HepG2 (cell line): ENCODE results near the gene MSMO1. TPM values are rescaled to one million over a fixed set of nuclear protein-coding genes. Genes with fewer than 3 reads are reported as not detected.

Experiments
- HOXA7 ChIP-seq: sonication (generic); formaldehyde crosslinking; IDR thresholded peaks from 2 replicates; pipeline ENCODE4 v1.8.1; 2022; ENCODE audit warnings: mild to moderate bottlenecking, missing genetic modification reagents, moderate library complexity
- NR0B2 ChIP-seq: sonication (generic); formaldehyde crosslinking; IDR thresholded peaks from 2 replicates; pipeline ENCODE4 v1.4.0; 2020; ENCODE audit warnings: mild to moderate bottlenecking, missing genetic modification reagents
- POLR2G ChIP-seq: fragments of 200-400 bp; formaldehyde crosslinking; IDR thresholded peaks from 2 replicates; pipeline ENCODE4 v1.6.1; 2018; ENCODE audit warnings: mild to moderate bottlenecking, low read depth, low read length, moderate library complexity
- REL ChIP-seq: sonication (generic); formaldehyde crosslinking; conservative IDR thresholded peaks from 2 replicates; pipeline ENCODE4 v1.8.0; 2022; ENCODE audit warnings: mild to moderate bottlenecking, missing genetic modification reagents, moderate library complexity
- SIX1 ChIP-seq: sonication (generic); formaldehyde crosslinking; IDR thresholded peaks from 2 replicates; pipeline ENCODE4 v1.4.0; 2020; ENCODE audit warnings: missing genetic modification reagents, borderline replicate concordance
- SKI ChIP-seq: fragments of 450-650 bp; IDR thresholded peaks from one replicate; pipeline ENCODE4 v1.6.1; 2018; ENCODE audit warnings: mild to moderate bottlenecking; ENCODE audit not compliant: partially characterized antibody
- SOX13 ChIP-seq, 3 experiments: fragments of 450-650 bp in 1 of 3; sonication (generic) in 1 of 3; formaldehyde crosslinking in 1 of 3; IDR thresholded peaks in 2 of 3; conservative IDR thresholded peaks in 1 of 3; 2 replicates each; pipeline versions ENCODE4 v1.5.0 to v1.6.1; 2016 to 2020; ENCODE audit warnings: antibody characterized with exemption in 1 of 3, mild to moderate bottlenecking in 1 of 3, missing compliant biosample characterization in 1 of 3, missing genetic modification reagents in 1 of 3, moderate library complexity in 1 of 3
- STAT6 ChIP-seq: sonication (generic); formaldehyde crosslinking; IDR thresholded peaks from 2 replicates; pipeline ENCODE4 v1.4.0; 2020; ENCODE audit warnings: missing genetic modification reagents, mild to moderate bottlenecking, borderline replicate concordance
- YEATS4 ChIP-seq: sonication (generic); formaldehyde crosslinking; IDR thresholded peaks from 2 replicates; pipeline ENCODE4 v1.4.0; 2020; ENCODE audit warnings: missing genetic modification reagents, borderline replicate concordance
- ZBTB43 ChIP-seq: sonication (generic); formaldehyde crosslinking; conservative IDR thresholded peaks from 2 replicates; pipeline ENCODE4 v1.4.0; 2020; ENCODE audit warnings: missing genetic modification reagents
- ZNF674 ChIP-seq: sonication (generic); formaldehyde crosslinking; IDR thresholded peaks from 2 replicates; pipeline ENCODE4 v1.5.0; 2020; ENCODE audit warnings: low read depth, mild to moderate bottlenecking, missing genetic modification reagents
- ZNF713 ChIP-seq: sonication (generic); formaldehyde crosslinking; IDR thresholded peaks from 2 replicates; pipeline ENCODE4 v1.4.0; 2020; ENCODE audit warnings: mild to moderate bottlenecking, missing genetic modification reagents
- polyA plus RNA-seq, 8 experiments: library from polyadenylated mRNA; depleted of rRNA in 3 of 8; stranded (reverse) in 7 of 8; unstranded in 1 of 8; fragments of >200 nt; fragmentation: Illumina TruSeq in 4 of 8; extraction: Trizol in 4 of 8; gene quantifications; 2 replicates each; pipeline versions ENCODE4 v1.2.1 to v1.2.3, GENCODE V29; 2011 to 2016; ENCODE audit warnings: low read depth in 4 of 8, missing spikeins in 1 of 8, mixed read lengths in 1 of 8; ENCODE audit not compliant: insufficient read depth in 1 of 8
- total RNA-seq, 5 experiments: library from RNA; depleted of rRNA; stranded (reverse); fragments of >200 nt; fragmentation: Illumina TruSeq; extraction: Trizol; gene quantifications; 2 replicates each; pipeline ENCODE4 v1.2.3, GENCODE V29; 2016; ENCODE audit warnings: low read depth in 1 of 5
- TF ChIP-seq, protein P1 (sequence below): sonication (generic); formaldehyde crosslinking; IDR thresholded peaks from 2 replicates; pipeline ENCODE4 v1.4.0; 2020; ENCODE audit warnings: mild to moderate bottlenecking, missing genetic modification reagents
- TF ChIP-seq, protein P2 (sequence below): IDR thresholded peaks from 2 replicates; pipeline ENCODE4 v1.6.1; 2018; ENCODE audit warnings: missing genetic modification reagents

Gene MSMO1
- total and polyA plus RNA-seq, 2 of the 13 experiments (the other 11 are each of a cell fraction or from before 2014, with no cell fraction given), result 98.1 to 216 TPM

DNA sequence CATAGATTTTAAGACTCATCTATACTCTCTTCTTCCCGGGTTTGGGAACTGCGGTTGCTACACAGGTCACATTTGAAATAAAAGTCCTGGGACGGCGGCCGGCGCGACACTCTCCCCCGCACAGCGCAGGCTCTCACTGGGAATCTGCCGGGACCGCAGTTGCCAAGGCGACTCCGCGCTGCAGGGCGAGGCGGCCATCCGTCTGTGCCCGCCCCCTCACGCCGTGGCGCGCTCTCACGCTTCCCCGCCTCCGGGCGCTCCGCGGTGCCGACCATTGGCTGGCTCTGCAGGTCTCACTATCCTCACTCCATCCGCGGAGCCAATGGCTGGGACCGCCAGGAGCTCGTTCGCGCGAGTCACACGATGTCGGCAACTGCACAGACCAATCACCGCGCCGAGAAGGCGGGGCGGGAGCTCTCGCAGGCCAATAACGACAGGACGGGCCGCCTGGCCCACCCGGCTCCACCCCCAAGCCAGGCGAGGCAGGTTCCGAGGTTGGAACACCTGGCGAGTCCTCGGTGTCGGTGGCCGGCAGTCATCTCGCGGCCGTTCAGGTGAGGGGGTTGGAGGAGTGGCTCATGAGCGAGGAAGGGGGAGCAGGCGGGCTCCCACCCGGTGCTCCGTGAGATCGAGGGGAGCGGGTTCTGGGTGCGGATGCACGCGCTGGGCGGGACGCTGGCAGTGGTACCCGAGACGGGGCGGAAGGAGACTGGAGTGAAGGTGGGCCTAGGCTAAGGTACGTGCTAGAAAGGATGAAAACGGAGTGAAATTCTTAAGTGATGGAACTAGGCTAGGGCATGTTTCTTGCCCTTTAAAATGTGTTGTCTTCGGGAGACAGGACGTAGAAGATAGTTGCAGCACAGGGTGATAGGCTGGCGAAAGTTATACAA lies at the start of gene MSMO1 (continued):
- TF ChIP-seq, protein P1, sequence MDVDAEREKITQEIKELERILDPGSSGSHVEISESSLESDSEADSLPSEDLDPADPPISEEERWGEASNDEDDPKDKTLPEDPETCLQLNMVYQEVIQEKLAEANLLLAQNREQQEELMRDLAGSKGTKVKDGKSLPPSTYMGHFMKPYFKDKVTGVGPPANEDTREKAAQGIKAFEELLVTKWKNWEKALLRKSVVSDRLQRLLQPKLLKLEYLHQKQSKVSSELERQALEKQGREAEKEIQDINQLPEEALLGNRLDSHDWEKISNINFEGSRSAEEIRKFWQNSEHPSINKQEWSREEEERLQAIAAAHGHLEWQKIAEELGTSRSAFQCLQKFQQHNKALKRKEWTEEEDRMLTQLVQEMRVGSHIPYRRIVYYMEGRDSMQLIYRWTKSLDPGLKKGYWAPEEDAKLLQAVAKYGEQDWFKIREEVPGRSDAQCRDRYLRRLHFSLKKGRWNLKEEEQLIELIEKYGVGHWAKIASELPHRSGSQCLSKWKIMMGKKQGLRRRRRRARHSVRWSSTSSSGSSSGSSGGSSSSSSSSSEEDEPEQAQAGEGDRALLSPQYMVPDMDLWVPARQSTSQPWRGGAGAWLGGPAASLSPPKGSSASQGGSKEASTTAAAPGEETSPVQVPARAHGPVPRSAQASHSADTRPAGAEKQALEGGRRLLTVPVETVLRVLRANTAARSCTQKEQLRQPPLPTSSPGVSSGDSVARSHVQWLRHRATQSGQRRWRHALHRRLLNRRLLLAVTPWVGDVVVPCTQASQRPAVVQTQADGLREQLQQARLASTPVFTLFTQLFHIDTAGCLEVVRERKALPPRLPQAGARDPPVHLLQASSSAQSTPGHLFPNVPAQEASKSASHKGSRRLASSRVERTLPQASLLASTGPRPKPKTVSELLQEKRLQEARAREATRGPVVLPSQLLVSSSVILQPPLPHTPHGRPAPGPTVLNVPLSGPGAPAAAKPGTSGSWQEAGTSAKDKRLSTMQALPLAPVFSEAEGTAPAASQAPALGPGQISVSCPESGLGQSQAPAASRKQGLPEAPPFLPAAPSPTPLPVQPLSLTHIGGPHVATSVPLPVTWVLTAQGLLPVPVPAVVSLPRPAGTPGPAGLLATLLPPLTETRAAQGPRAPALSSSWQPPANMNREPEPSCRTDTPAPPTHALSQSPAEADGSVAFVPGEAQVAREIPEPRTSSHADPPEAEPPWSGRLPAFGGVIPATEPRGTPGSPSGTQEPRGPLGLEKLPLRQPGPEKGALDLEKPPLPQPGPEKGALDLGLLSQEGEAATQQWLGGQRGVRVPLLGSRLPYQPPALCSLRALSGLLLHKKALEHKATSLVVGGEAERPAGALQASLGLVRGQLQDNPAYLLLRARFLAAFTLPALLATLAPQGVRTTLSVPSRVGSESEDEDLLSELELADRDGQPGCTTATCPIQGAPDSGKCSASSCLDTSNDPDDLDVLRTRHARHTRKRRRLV (CRISPR knock-in tag), result peak; percentile 55; the same call in 1 of the 2 replicates
- TF ChIP-seq STAT6 (CRISPR knock-in tag) (0 out of 2 replicates have a peak, but pooled peaks have one; percentile 72), POLR2G (peak; percentile 92), SIX1 (CRISPR knock-in tag) (no peak), ZBTB43 (CRISPR knock-in tag) (no peak), REL (CRISPR knock-in tag) (peak; percentile 79; the same call in 1 of the 2 replicates), SOX13 (IDR thresholded peaks at IDR 0.05) (0 out of 2 replicates have a peak, but pooled peaks have one; percentile 42), SOX13 (CRISPR knock-in tag; conservative IDR thresholded peaks at IDR 0.05 in 1 of 2, IDR thresholded peaks at IDR 0.05 in 1 of 2) (peak in 1 of 2 experiments; percentile 41; a peak in 1 of 4 replicates), ZNF713 (CRISPR knock-in tag) (0 out of 2 replicates have a peak, but pooled peaks have one; percentile 66), SKI (no peak), ZNF674 (CRISPR knock-in tag) (no peak), NR0B2 (CRISPR knock-in tag) (peak; percentile 80; the same call in 1 of the 2 replicates), YEATS4 (peak; percentile 69), HOXA7 (CRISPR knock-in tag) (no peak)
- TF ChIP-seq, protein P2, sequence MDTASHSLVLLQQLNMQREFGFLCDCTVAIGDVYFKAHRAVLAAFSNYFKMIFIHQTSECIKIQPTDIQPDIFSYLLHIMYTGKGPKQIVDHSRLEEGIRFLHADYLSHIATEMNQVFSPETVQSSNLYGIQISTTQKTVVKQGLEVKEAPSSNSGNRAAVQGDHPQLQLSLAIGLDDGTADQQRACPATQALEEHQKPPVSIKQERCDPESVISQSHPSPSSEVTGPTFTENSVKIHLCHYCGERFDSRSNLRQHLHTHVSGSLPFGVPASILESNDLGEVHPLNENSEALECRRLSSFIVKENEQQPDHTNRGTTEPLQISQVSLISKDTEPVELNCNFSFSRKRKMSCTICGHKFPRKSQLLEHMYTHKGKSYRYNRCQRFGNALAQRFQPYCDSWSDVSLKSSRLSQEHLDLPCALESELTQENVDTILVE (CRISPR knock-in tag), result peak; percentile 61; the same call in 1 of the 2 replicates
